HepG2 (cell line): ENCODE data around the gene RAB43. TPM values are rescaled to one million over a fixed set of nuclear protein-coding genes. Genes with fewer than 3 reads are reported as not detected.
A peak's percentile ranks its signal among the peaks of the same experiment; 100 is the strongest.

ENCODE experiments used
- BRD4 ChIP-seq: sonication (generic); formaldehyde crosslinking; IDR thresholded peaks from 2 replicates; pipeline ENCODE4 v1.4.0; 2020; ENCODE audit warnings: missing genetic modification reagents
- EEA1 ChIP-seq: sonication (generic); formaldehyde crosslinking; IDR thresholded peaks from 2 replicates; pipeline ENCODE4 v1.5.1; 2020; ENCODE audit warnings: mild to moderate bottlenecking, missing genetic modification reagents, borderline replicate concordance
- FOSL1 ChIP-seq: sonication (generic); formaldehyde crosslinking; IDR thresholded peaks from 2 replicates; pipeline ENCODE4 v1.9.0; 2021; ENCODE audit warnings: missing genetic modification reagents, borderline replicate concordance
- HOXD1 ChIP-seq: sonication (generic); formaldehyde crosslinking; IDR thresholded peaks from 2 replicates; pipeline ENCODE4 v1.5.0; 2020; ENCODE audit warnings: missing genetic modification reagents
- KDM3A ChIP-seq: IDR thresholded peaks from 2 replicates; pipeline ENCODE4 v1.6.1; 2018; ENCODE audit warnings: low read depth, missing compliant biosample characterization
- KLF6 ChIP-seq: IDR thresholded peaks from 2 replicates; pipeline ENCODE4 v1.8.0; 2016; ENCODE audit warnings: missing biosample characterization, missing genetic modification reagents
- MAFF ChIP-seq: IDR thresholded peaks from 2 replicates; pipeline ENCODE4 v1.6.1; 2011; ENCODE audit warnings: low read depth, low read length, improper control_type of control experiment
- MIXL1 ChIP-seq: IDR thresholded peaks from 2 replicates; pipeline ENCODE4 v1.6.1; 2016
- NFYC ChIP-seq: IDR thresholded peaks from 2 replicates; pipeline ENCODE4 v1.6.1; 2016; ENCODE audit warnings: missing genetic modification reagents, missing compliant biosample characterization
- NR1H2 ChIP-seq: sonication (generic); formaldehyde crosslinking; IDR thresholded peaks from 2 replicates; pipeline ENCODE4 v1.8.1; 2022; ENCODE audit warnings: low read depth, missing genetic modification reagents, borderline replicate concordance
- NRL ChIP-seq: sonication (generic); formaldehyde crosslinking; IDR thresholded peaks from 2 replicates; pipeline ENCODE4 v1.5.0; 2020; ENCODE audit warnings: missing genetic modification reagents, mild to moderate bottlenecking, moderate library complexity, borderline replicate concordance
- RFX3 ChIP-seq: IDR thresholded peaks from 2 replicates; pipeline ENCODE4 v1.6.1; 2016; ENCODE audit warnings: missing biosample characterization, missing genetic modification reagents
- SALL2 ChIP-seq: sonication (generic); formaldehyde crosslinking; IDR thresholded peaks from 2 replicates; pipeline ENCODE4 v1.8.1; 2023; ENCODE audit warnings: mild to moderate bottlenecking, missing genetic modification reagents, inconsistent platforms
- SIN3A ChIP-seq: IDR thresholded peaks from 2 replicates; pipeline ENCODE4 v1.6.1; 2011; ENCODE audit warnings: low read depth, mild to moderate bottlenecking, control low read depth, low read length, borderline replicate concordance
- SMYD3 ChIP-seq: sonication (generic); formaldehyde crosslinking; IDR thresholded peaks from 2 replicates; pipeline ENCODE4 v1.8.1; 2023; ENCODE audit warnings: mild to moderate bottlenecking, missing genetic modification reagents
- ZNF788 ChIP-seq: sonication (generic); formaldehyde crosslinking; IDR thresholded peaks from 2 replicates; pipeline ENCODE4 v1.5.0; 2020; ENCODE audit warnings: mild to moderate bottlenecking, missing genetic modification reagents, borderline replicate concordance
- ZNF83 ChIP-seq: sonication (generic); formaldehyde crosslinking; IDR thresholded peaks from 2 replicates; pipeline ENCODE4 v1.4.0; 2020; ENCODE audit warnings: missing genetic modification reagents, mild to moderate bottlenecking, borderline replicate concordance
- polyA plus RNA-seq, 8 experiments: library from polyadenylated mRNA; depleted of rRNA in 3 of 8; stranded (reverse) in 7 of 8; unstranded in 1 of 8; fragments of >200 nt; fragmentation: Illumina TruSeq in 4 of 8; extraction: Trizol in 4 of 8; gene quantifications; 2 replicates each; pipeline versions ENCODE4 v1.2.1 to v1.2.3, GENCODE V29; 2011 to 2016; ENCODE audit warnings: low read depth in 4 of 8, missing spikeins in 1 of 8, mixed read lengths in 1 of 8; ENCODE audit not compliant: insufficient read depth in 1 of 8
- total RNA-seq, 5 experiments: library from RNA; depleted of rRNA; stranded (reverse); fragments of >200 nt; fragmentation: Illumina TruSeq; extraction: Trizol; gene quantifications; 2 replicates each; pipeline ENCODE4 v1.2.3, GENCODE V29; 2016; ENCODE audit warnings: low read depth in 1 of 5
- TF ChIP-seq, protein P1 (sequence below): sonication (generic); formaldehyde crosslinking; IDR thresholded peaks from 2 replicates; pipeline ENCODE4 v1.4.0; 2020; ENCODE audit warnings: missing genetic modification reagents, mild to moderate bottlenecking, borderline replicate concordance
- TF ChIP-seq, protein P2 (sequence below): sonication (generic); formaldehyde crosslinking; IDR thresholded peaks from 2 replicates; pipeline ENCODE4 v1.8.1; 2023; ENCODE audit warnings: missing genetic modification reagents, mild to moderate bottlenecking, borderline replicate concordance
- TF ChIP-seq, protein P3 (sequence below): IDR thresholded peaks from 2 replicates; pipeline ENCODE4 v1.6.1; 2016; ENCODE audit warnings: low read depth, missing genetic modification reagents, missing compliant biosample characterization
- TF ChIP-seq, protein P4 (sequence below): sonication (generic); formaldehyde crosslinking; IDR thresholded peaks from 2 replicates; pipeline ENCODE4 v1.5.0; 2020; ENCODE audit warnings: mild to moderate bottlenecking, low read depth, missing genetic modification reagents, borderline replicate concordance

RAB43 gene
- total and polyA plus RNA-seq, 2 of the 13 experiments (the other 11 are each of a cell fraction or from before 2014, with no cell fraction given) = 11.8 to 18.4 TPM

DNA sequence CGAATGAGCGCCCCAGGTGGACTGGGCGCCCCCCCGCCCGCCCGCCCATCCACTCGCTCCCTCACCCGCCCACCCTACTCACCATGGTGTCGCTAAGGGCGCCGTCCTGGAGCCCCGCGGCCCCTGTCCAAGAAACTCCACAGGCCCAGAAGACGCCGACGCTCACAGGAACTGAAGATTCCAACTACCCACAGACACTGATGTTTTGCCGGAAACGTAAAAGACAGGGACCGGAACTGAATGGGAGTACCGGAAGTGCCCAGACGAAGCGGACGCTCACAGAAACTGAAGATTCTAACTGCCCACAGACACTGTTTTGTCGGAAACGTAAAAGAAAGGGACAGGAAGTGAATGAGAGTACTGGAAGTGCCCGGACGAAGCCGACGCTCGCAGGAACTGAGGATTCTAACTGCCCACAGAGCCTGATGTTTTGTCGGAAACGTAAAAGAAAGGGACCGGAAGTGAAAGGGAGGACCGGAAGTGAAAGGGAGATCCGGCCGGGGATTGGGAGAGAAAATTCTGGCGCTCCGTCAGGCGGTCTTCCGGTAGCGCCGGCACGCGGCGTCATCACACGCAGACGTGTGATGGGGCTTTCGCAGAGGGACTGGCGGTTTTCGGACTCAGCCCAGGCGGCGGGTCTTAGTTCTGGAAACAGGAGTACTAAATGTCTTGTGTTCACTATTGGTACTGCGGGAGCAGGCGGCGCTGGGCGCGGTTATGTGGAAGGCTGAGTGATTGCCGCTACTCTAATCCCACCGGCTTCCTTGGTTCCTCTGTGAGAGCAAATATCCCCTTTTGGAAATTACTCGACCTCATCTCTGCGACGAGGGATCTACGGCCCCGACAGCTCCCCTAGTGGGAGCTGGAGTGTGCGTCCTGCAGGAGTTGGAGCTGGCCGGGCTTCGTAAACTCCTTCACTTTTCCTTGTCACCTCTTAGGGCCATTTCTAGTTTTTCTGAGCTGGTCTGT, 39.6 kb upstream of the RAB43 start, which contains the start of gene ISY1 (continued):
- TF ChIP-seq, protein P1, sequence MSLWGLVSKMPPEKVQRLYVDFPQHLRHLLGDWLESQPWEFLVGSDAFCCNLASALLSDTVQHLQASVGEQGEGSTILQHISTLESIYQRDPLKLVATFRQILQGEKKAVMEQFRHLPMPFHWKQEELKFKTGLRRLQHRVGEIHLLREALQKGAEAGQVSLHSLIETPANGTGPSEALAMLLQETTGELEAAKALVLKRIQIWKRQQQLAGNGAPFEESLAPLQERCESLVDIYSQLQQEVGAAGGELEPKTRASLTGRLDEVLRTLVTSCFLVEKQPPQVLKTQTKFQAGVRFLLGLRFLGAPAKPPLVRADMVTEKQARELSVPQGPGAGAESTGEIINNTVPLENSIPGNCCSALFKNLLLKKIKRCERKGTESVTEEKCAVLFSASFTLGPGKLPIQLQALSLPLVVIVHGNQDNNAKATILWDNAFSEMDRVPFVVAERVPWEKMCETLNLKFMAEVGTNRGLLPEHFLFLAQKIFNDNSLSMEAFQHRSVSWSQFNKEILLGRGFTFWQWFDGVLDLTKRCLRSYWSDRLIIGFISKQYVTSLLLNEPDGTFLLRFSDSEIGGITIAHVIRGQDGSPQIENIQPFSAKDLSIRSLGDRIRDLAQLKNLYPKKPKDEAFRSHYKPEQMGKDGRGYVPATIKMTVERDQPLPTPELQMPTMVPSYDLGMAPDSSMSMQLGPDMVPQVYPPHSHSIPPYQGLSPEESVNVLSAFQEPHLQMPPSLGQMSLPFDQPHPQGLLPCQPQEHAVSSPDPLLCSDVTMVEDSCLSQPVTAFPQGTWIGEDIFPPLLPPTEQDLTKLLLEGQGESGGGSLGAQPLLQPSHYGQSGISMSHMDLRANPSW = no peak
- TF ChIP-seq ZNF83 (CRISPR knock-in tag) (no peak), FOSL1 (CRISPR knock-in tag) (no peak), NRL (CRISPR knock-in tag) (peak; percentile 80; the same call in 1 of the 2 replicates), NR1H2 (no peak), KDM3A (no peak; the same call in 1 of the 2 replicates), NFYC (CRISPR knock-in tag) (peak; percentile 81), SIN3A (peak; percentile 85), MIXL1 (peak; percentile 38; the same call in 1 of the 2 replicates), ZNF788 (CRISPR knock-in tag) (0 out of 2 replicates have a peak, but pooled peaks have one; percentile 49), HOXD1 (CRISPR knock-in tag) (peak; percentile 52; the same call in 1 of the 2 replicates), BRD4 (no peak), EEA1 (CRISPR knock-in tag) (no peak), MAFF (no peak), SMYD3 (CRISPR knock-in tag) (peak; percentile 71; the same call in 1 of the 2 replicates), KLF6 (peak; percentile 85), SALL2 (CRISPR knock-in tag) (peak; percentile 63; the same call in 1 of the 2 replicates), RFX3 (CRISPR knock-in tag) (no peak)
- TF ChIP-seq, protein P2, sequence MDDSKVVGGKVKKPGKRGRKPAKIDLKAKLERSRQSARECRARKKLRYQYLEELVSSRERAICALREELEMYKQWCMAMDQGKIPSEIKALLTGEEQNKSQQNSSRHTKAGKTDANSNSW = no peak
- TF ChIP-seq, protein P3, sequence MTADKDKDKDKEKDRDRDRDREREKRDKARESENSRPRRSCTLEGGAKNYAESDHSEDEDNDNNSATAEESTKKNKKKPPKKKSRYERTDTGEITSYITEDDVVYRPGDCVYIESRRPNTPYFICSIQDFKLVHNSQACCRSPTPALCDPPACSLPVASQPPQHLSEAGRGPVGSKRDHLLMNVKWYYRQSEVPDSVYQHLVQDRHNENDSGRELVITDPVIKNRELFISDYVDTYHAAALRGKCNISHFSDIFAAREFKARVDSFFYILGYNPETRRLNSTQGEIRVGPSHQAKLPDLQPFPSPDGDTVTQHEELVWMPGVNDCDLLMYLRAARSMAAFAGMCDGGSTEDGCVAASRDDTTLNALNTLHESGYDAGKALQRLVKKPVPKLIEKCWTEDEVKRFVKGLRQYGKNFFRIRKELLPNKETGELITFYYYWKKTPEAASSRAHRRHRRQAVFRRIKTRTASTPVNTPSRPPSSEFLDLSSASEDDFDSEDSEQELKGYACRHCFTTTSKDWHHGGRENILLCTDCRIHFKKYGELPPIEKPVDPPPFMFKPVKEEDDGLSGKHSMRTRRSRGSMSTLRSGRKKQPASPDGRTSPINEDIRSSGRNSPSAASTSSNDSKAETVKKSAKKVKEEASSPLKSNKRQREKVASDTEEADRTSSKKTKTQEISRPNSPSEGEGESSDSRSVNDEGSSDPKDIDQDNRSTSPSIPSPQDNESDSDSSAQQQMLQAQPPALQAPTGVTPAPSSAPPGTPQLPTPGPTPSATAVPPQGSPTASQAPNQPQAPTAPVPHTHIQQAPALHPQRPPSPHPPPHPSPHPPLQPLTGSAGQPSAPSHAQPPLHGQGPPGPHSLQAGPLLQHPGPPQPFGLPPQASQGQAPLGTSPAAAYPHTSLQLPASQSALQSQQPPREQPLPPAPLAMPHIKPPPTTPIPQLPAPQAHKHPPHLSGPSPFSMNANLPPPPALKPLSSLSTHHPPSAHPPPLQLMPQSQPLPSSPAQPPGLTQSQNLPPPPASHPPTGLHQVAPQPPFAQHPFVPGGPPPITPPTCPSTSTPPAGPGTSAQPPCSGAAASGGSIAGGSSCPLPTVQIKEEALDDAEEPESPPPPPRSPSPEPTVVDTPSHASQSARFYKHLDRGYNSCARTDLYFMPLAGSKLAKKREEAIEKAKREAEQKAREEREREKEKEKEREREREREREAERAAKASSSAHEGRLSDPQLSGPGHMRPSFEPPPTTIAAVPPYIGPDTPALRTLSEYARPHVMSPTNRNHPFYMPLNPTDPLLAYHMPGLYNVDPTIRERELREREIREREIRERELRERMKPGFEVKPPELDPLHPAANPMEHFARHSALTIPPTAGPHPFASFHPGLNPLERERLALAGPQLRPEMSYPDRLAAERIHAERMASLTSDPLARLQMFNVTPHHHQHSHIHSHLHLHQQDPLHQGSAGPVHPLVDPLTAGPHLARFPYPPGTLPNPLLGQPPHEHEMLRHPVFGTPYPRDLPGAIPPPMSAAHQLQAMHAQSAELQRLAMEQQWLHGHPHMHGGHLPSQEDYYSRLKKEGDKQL (CRISPR knock-in tag) = no peak
- TF ChIP-seq, protein P4, sequence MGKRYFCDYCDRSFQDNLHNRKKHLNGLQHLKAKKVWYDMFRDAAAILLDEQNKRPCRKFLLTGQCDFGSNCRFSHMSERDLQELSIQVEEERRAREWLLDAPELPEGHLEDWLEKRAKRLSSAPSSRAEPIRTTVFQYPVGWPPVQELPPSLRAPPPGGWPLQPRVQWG (CRISPR knock-in tag) = no peak
